Spleen (tissue), 11 donors: Measurements from ENCODE around the gene ATXN1. TPM values are rescaled to one million over a fixed set of nuclear protein-coding genes. Genes with fewer than 3 reads are reported as not detected.

Experiments
- DNase-seq: peaks from one replicate; pipeline ENCODE4 v3.0.0-alpha.2; 2020
- H3K27ac ChIP-seq, 8 donors: fragments of 200-600 bp; sonication (generic) in 7 of 8; 1 replicate in 4 of 8; 2 replicates in 4 of 8; pipeline versions ENCODE4 v1.5.0 to v1.8.0; 2016 to 2021; ENCODE audit warnings: inconsistent platforms in 4 of 8, mild to moderate bottlenecking in 4 of 8, moderate library complexity in 1 of 8
- H3K27me3 ChIP-seq, 7 donors: fragments of 200-600 bp; sonication (generic) in 6 of 7; replicated peaks in 1 of 7; 1 replicate in 4 of 7; 2 replicates in 3 of 7; pipeline versions ENCODE4 v1.5.0 to v1.8.0; 2016 to 2021; ENCODE audit warnings: inconsistent platforms in 3 of 7, mild to moderate bottlenecking in 1 of 7
- H3K36me3 ChIP-seq, 6 donors: fragments of 200-600 bp; sonication (generic) in 5 of 6; 1 replicate in 4 of 6; 2 replicates in 2 of 6; pipeline versions ENCODE4 v1.5.0 to v1.8.0; 2016 to 2021; ENCODE audit warnings: inconsistent platforms in 2 of 6
- H3K4me1 ChIP-seq, 6 donors: fragments of 200-600 bp; sonication (generic) in 5 of 6; 1 replicate in 3 of 6; 2 replicates in 3 of 6; pipeline versions ENCODE4 v1.5.0 to v1.8.0; 2016 to 2021; ENCODE audit warnings: inconsistent platforms in 3 of 6
- H3K4me3 ChIP-seq, 8 donors: fragments of 200-600 bp; sonication (generic) in 7 of 8; 1 replicate in 4 of 8; 2 replicates in 4 of 8; pipeline versions ENCODE4 v1.5.0 to v1.8.0; 2016 to 2021; ENCODE audit warnings: inconsistent platforms in 4 of 8, mild to moderate bottlenecking in 4 of 8, moderate library complexity in 2 of 8
- H3K9me3 ChIP-seq, 8 donors: fragments of 200-600 bp; sonication (generic) in 7 of 8; 1 replicate in 4 of 8; 2 replicates in 4 of 8; pipeline versions ENCODE4 v1.5.0 to v1.8.0; 2016 to 2021; ENCODE audit warnings: inconsistent platforms in 4 of 8
- CTCF ChIP-seq, 11 experiments: fragments of 200-600 bp in 7 of 11; fragments of 450-650 bp in 4 of 11; sonication (generic) in 4 of 11; IDR thresholded peaks in 8 of 11; conservative IDR thresholded peaks in 3 of 11; 1 replicate in 7 of 11; 2 replicates in 4 of 11; pipeline versions ENCODE4 v1.4.0 to v1.8.0; 2016 to 2021; ENCODE audit warnings: antibody characterized with exemption in 11 of 11, inconsistent platforms in 4 of 11, mild to moderate bottlenecking in 1 of 11
- POLR2A ChIP-seq, 3 donors: fragments of 450-650 bp; IDR thresholded peaks; one replicate each; pipeline ENCODE4 v1.5.1; 2017; ENCODE audit warnings: antibody characterized with exemption in 3 of 3, mild to moderate bottlenecking in 1 of 3
- POLR2AphosphoS5 ChIP-seq, 3 donors: sonication (generic); formaldehyde crosslinking; IDR thresholded peaks; one replicate each; pipeline ENCODE4 v1.5.1; 2017; ENCODE audit warnings: antibody characterized with exemption in 3 of 3
- WGBS, 5 donors: extraction: QIAGEN DNeasy Blood & Tissue Kit in 3 of 5; methylation state at CpG; one replicate each; pipeline versions ENCODE4 v1.1.5 to v1.1.7; 2013 to 2018; 5-methylcytosine and 5-hydroxymethylcytosine counted together
- intact Hi-C: fragments of 100-400 bp; cut with DNase I; formaldehyde crosslinking; loops from one replicate; pipeline ENCODE4 v1.15.0; 2023; ENCODE audit warnings: low total_unique reads
- polyA plus RNA-seq, 3 donors: library from polyadenylated mRNA; stranded (reverse); fragments of 200-250 nt; gene quantifications; one replicate each; pipeline ENCODE4 v1.2.1, GENCODE V29; 2013
- total RNA-seq, 7 donors: library from RNA; depleted of rRNA in 3 of 7; stranded (reverse); fragments of >200 nt in 3 of 7; fragmentation: NEBNext Ultra II Directional in 4 of 7; extraction: Animal tissue kit (Norgen Biotek cat#: 25700) in 4 of 7; gene quantifications; one replicate each; pipeline versions ENCODE4 v1.1.0 to v1.2.1, GENCODE V29; 2016 to 2021
- donor health status: healthy with polysubstance abuse.
- donor health status: DM: no; HTN: no; CAD: no; lungs with moderate emphysema.
- donor health status: DM: no; HTN: no; CAD: no.
- donor health status: Bipolar disorder and iron deficiency.
- donor health status: healthy.
- donor health status: DM: no; HTN: no; CAD: no.
- donor health status: DM: yes; HTN: yes; CAD: no.

Gene ATXN1
- total and polyA plus RNA-seq, 10 donors, result 3.5 to 123 (median 73.9) TPM

GRCh38 chr6:16697437-16698161 lies 63.7 kb downstream of the ATXN1 start:
- TF ChIP-seq POLR2AphosphoS5 (IDR thresholded peaks at IDR 0.05) (no peak), POLR2A (IDR thresholded peaks at IDR 0.05) (no peak)
- Histone ChIP-seq H3K4me3 (peak overlapping the region in 1 of 8 donors; percentile 33), H3K9me3 (no peaks in the 10 kb centered on the region), H3K4me1 (peaks cover 0 to 82% (median 61%) of the 10 kb centered on the region in 6 donors), H3K36me3 (no peaks in the 10 kb centered on the region), H3K27ac (peak overlapping the region in 7 of 8 donors; percentile 21 to 87 (median 78)), H3K27me3 (no peaks in the 10 kb centered on the region)
- intact Hi-C loops, result no loop called here
- DNase-seq, result no peak
- 56 to 63% (median 58%) methylated on average over 7 of the region's 7 CpGs for WGBS, 5 donors

- Histone ChIP-seq H3K27ac (peak overlapping the region in 5 of 8 donors; percentile 21 to 87 (median 80)), H3K36me3 (no peaks in the 10 kb centered on the region), H3K4me1 (peaks cover 2 to 87% (median 63%) of the 10 kb centered on the region in 6 donors), H3K4me3 (no peak overlapping the region), H3K9me3 (no peaks in the 10 kb centered on the region), H3K27me3 (no peaks in the 10 kb centered on the region)
- WGBS, 5 donors, result 53 to 74% (median 56%) methylated on average over 2 of the region's 2 CpGs
- DNase-seq, result no peak
- TF ChIP-seq POLR2AphosphoS5 (IDR thresholded peaks at IDR 0.05) (no peak), CTCF (IDR thresholded peaks at IDR 0.05 in 8 of 11, conservative IDR thresholded peaks at IDR 0.05 in 3 of 11) (no peak), POLR2A (IDR thresholded peaks at IDR 0.05) (no peak)
- intact Hi-C loops, result no loop called here
These were observed 64.8 kb downstream of the ATXN1 start for GRCh38 chr6:16696496-16696895.

GRCh38 chr6:16694781-16695578 lies 66.3 kb downstream of the ATXN1 start:
- intact Hi-C loops, result no loop called here

GRCh38 chr6:16691324-16691723 lies 69.9 kb downstream of the ATXN1 start:
- H3K27me3 ChIP-seq, result no peaks in the 10 kb centered on the region
- H3K27ac ChIP-seq, result peak overlapping the region in 3 of 8 donors; percentile 17 to 74 (median 35)
- intact Hi-C loops, result no loop called here
- TF ChIP-seq POLR2AphosphoS5 (IDR thresholded peaks at IDR 0.05), result no peak
- no peak for TF ChIP-seq POLR2A (IDR thresholded peaks at IDR 0.05)
- TF ChIP-seq CTCF (IDR thresholded peaks at IDR 0.05 in 8 of 11, conservative IDR thresholded peaks at IDR 0.05 in 3 of 11), result no peak
- H3K36me3 ChIP-seq, result no peaks in the 10 kb centered on the region
- peaks cover 8 to 87% (median 62%) of the 10 kb centered on the region in 6 donors for H3K4me1 ChIP-seq
- H3K4me3 ChIP-seq, result no peak overlapping the region
- H3K9me3 ChIP-seq, result no peaks in the 10 kb centered on the region
- no peak for DNase-seq

More at GRCh38 chr6:16694781-16695578, 66.3 kb downstream of the ATXN1 start:
- Histone ChIP-seq H3K4me1 (peaks cover 8 to 87% (median 64%) of the 10 kb centered on the region in 6 donors), H3K9me3 (no peaks in the 10 kb centered on the region), H3K36me3 (no peaks in the 10 kb centered on the region), H3K27ac (peak overlapping the region; percentile 10 to 86 (median 78)), H3K27me3 (no peaks in the 10 kb centered on the region), H3K4me3 (peak overlapping the region in 1 of 8 donors; percentile 19)
- DNase-seq, result no peak
- WGBS, 5 donors, result 37 to 57% (median 52%) methylated on average over 4 of the region's 4 CpGs
- no peak for TF ChIP-seq POLR2A (IDR thresholded peaks at IDR 0.05)
- peak in 1 of 3 donors; percentile 45 for TF ChIP-seq POLR2AphosphoS5 (IDR thresholded peaks at IDR 0.05)
